ENCODE results near the gene ENAH.

Gene ENAH

GRCh38 chr1:225544263-225544662, 108.7 kb downstream of the ENAH start:
- DNase-seq (ENCODE audit: low read depth in 1 of 2, low spot score in 1 of 2) = no peak
- H3K27ac ChIP-seq (replicated peaks) = no peak overlapping the region
- TF ChIP-seq POLR2AphosphoS5 (IDR thresholded peaks at IDR 0.05; ENCODE audit: low read depth) = no peak
- TF ChIP-seq CTCF (IDR thresholded peaks at IDR 0.05; ENCODE audit: insufficient read depth, low read length) = no peak
- no peaks in the 10 kb centered on the region for H3K27me3 ChIP-seq (ENCODE audit: insufficient read depth, poor library complexity, severe bottlenecking)
- H3K4me3 ChIP-seq (replicated peaks; ENCODE audit: insufficient read depth, low read length) = no peak overlapping the region

- H3K27ac ChIP-seq (replicated peaks) = no peak overlapping the region
- TF ChIP-seq POLR2AphosphoS5 (IDR thresholded peaks at IDR 0.05; ENCODE audit: low read depth) (no peak), SPI1 (IDR thresholded peaks at IDR 0.05; ENCODE audit: borderline replicate concordance, low read depth) (no peak), GABPA (IDR thresholded peaks at IDR 0.05; ENCODE audit: low read depth) (no peak), CTCF (IDR thresholded peaks at IDR 0.05; ENCODE audit: insufficient read depth, low read length) (no peak), REST (IDR thresholded peaks at IDR 0.05; ENCODE audit: insufficient replicate concordance, low read depth) (no peak)
- H3K4me3 ChIP-seq (replicated peaks; ENCODE audit: insufficient read depth, low read length) = no peak overlapping the region
- DNase-seq (ENCODE audit: low read depth in 1 of 2, low spot score in 1 of 2) = no peak
- no peaks in the 10 kb centered on the region for H3K27me3 ChIP-seq (ENCODE audit: insufficient read depth, poor library complexity, severe bottlenecking)
Observed at GRCh38 chr1:225543350-225543749, 109.6 kb downstream of the ENAH start.

- Histone ChIP-seq H3K27ac (replicated peaks) (no peak overlapping the region), H3K27me3 (ENCODE audit: insufficient read depth, poor library complexity, severe bottlenecking) (peaks cover 2% of the 10 kb centered on the region), H3K4me3 (replicated peaks; ENCODE audit: insufficient read depth, low read length) (no peak overlapping the region)
- TF ChIP-seq GABPA (IDR thresholded peaks at IDR 0.05; ENCODE audit: low read depth) (no peak), CTCF (IDR thresholded peaks at IDR 0.05; ENCODE audit: insufficient read depth, low read length) (no peak), SPI1 (IDR thresholded peaks at IDR 0.05; ENCODE audit: borderline replicate concordance, low read depth) (no peak), REST (IDR thresholded peaks at IDR 0.05; ENCODE audit: insufficient replicate concordance, low read depth) (no peak), POLR2AphosphoS5 (IDR thresholded peaks at IDR 0.05; ENCODE audit: low read depth) (no peak)
- DNase-seq (ENCODE audit: low read depth in 1 of 2, low spot score in 1 of 2) = no peak
Observed at GRCh38 chr1:225541383-225541782, 111.5 kb downstream of the ENAH start.

- Histone ChIP-seq H3K4me3 (replicated peaks; ENCODE audit: insufficient read depth, low read length) (no peak overlapping the region), H3K27me3 (ENCODE audit: insufficient read depth, poor library complexity, severe bottlenecking) (peaks cover 4% of the 10 kb centered on the region), H3K27ac (replicated peaks) (no peak overlapping the region)
- no peak for DNase-seq (ENCODE audit: low read depth in 1 of 2, low spot score in 1 of 2)
- TF ChIP-seq SPI1 (IDR thresholded peaks at IDR 0.05; ENCODE audit: borderline replicate concordance, low read depth) = no peak
- no peak for TF ChIP-seq CTCF (IDR thresholded peaks at IDR 0.05; ENCODE audit: insufficient read depth, low read length)
- TF ChIP-seq GABPA (IDR thresholded peaks at IDR 0.05; ENCODE audit: low read depth) = no peak
- TF ChIP-seq POLR2AphosphoS5 (IDR thresholded peaks at IDR 0.05; ENCODE audit: low read depth) = no peak
- TF ChIP-seq REST (IDR thresholded peaks at IDR 0.05; ENCODE audit: insufficient replicate concordance, low read depth) = no peak
Observed at GRCh38 chr1:225539575-225539974, 113.3 kb downstream of the ENAH start.

All from HL-60 (cell line).